ENCODE measurements around the gene COQ9.

The COQ9 gene

GRCh38 chr16:57462209-57462977 lies 15.1 kb downstream of the COQ9 start, which contains the start of gene POLR2C:
TSS of gene POLR2C (plus strand) at chr16:57462679. CDS start at chr16:57462725, 46 bp downstream.
- H3K36me3 ChIP-seq (ENCODE audit: insufficient read depth, low read length): peaks cover 26% of the 10 kb centered on the region; the same call in 1 of the 2 replicates
- peaks cover 32% of the 10 kb centered on the region for H4K20me1 ChIP-seq (ENCODE audit: insufficient read depth, low read length, poor library complexity, severe bottlenecking)
- H2AFZ ChIP-seq (ENCODE audit: low read length): no peak within 1 kb of the TSS
- H3F3A ChIP-seq (ENCODE audit: low read depth): no peaks in the 10 kb centered on the region
- H3K9me2 ChIP-seq (replicated peaks; ENCODE audit: low read depth, low read length): no peaks in the 10 kb centered on the region
- TF ChIP-seq CTCF (conservative IDR thresholded peaks at IDR 0.05; ENCODE audit: low read length): peak; percentile 85
- TF ChIP-seq EZH2phosphoT487 (IDR thresholded peaks at IDR 0.05; ENCODE audit: borderline replicate concordance): no peak
- peak within 1 kb of the TSS; percentile 94 for H3K4me3 ChIP-seq (ENCODE audit: low read length, poor library complexity, severe bottlenecking)
- peaks cover 39% of the 10 kb centered on the region for H3K79me2 ChIP-seq (ENCODE audit: insufficient read depth, low read length)
- H3K9ac ChIP-seq (ENCODE audit: low read depth, low read length, poor library complexity, severe bottlenecking): peak within 1 kb of the TSS; percentile 84
- peaks cover 15% of the 10 kb centered on the region for H3K4me1 ChIP-seq (ENCODE audit: insufficient read depth, low read length, poor library complexity, severe bottlenecking)
- H3K27me3 ChIP-seq (ENCODE audit: insufficient read depth, low read length, poor library complexity, severe bottlenecking): no peaks in the 10 kb centered on the region
- H3K4me2 ChIP-seq (ENCODE audit: low read depth, low read length, poor library complexity, severe bottlenecking): peak within 1 kb of the TSS; percentile 86
- H3K9me3 ChIP-seq (ENCODE audit: insufficient read depth, low read depth, low read length): no peaks in the 10 kb centered on the region

DNA sequence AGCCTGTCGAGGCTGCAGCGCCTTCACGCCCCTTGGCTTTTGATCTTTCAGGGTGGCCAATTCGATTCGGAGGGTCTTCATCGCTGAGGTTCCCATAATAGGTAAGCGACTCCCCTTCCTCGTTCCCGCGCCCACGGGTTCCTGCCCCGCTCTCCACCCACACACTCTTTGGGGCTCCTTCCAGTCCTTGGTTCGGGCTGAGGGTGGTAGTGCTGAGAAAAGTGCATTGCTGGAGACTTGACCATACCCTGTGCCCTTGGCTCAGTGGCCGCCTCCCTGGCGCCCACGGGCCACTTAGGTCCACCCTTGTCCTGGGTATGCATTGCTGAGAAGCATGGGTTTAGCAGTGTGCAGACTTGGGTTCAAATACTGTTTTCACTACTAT lies 15.7 kb downstream of the COQ9 start:
- peak overlapping the region; percentile 86 for H3K4me2 ChIP-seq (ENCODE audit: low read depth, low read length, poor library complexity, severe bottlenecking)
- peaks cover 39% of the 10 kb centered on the region for H3K79me2 ChIP-seq (ENCODE audit: insufficient read depth, low read length)

GRCh38 chr16:57464523-57464922 lies 17.2 kb downstream of the COQ9 start:
- peak overlapping the region; percentile 84 for H3K9ac ChIP-seq (ENCODE audit: low read depth, low read length, poor library complexity, severe bottlenecking)
- H3K4me1 ChIP-seq (ENCODE audit: insufficient read depth, low read length, poor library complexity, severe bottlenecking): peaks cover 15% of the 10 kb centered on the region
- peaks cover 39% of the 10 kb centered on the region for H3K79me2 ChIP-seq (ENCODE audit: insufficient read depth, low read length)
- peak overlapping the region; percentile 24 for H3K4me3 ChIP-seq (ENCODE audit: low read length, poor library complexity, severe bottlenecking)
- no peaks in the 10 kb centered on the region for H3K27me3 ChIP-seq (ENCODE audit: insufficient read depth, low read length, poor library complexity, severe bottlenecking)
- H4K20me1 ChIP-seq (ENCODE audit: insufficient read depth, low read length, poor library complexity, severe bottlenecking): peaks cover 32% of the 10 kb centered on the region
- no peak overlapping the region for H2AFZ ChIP-seq (ENCODE audit: low read length)
- TF ChIP-seq EZH2phosphoT487 (IDR thresholded peaks at IDR 0.05; ENCODE audit: borderline replicate concordance) (no peak), CTCF (conservative IDR thresholded peaks at IDR 0.05; ENCODE audit: low read length) (no peak)
- H3K9me2 ChIP-seq (replicated peaks; ENCODE audit: low read depth, low read length): no peaks in the 10 kb centered on the region
- peak overlapping the region; percentile 86 for H3K4me2 ChIP-seq (ENCODE audit: low read depth, low read length, poor library complexity, severe bottlenecking)
- no peaks in the 10 kb centered on the region for H3K9me3 ChIP-seq (ENCODE audit: insufficient read depth, low read depth, low read length)
- H3K36me3 ChIP-seq (ENCODE audit: insufficient read depth, low read length): peaks cover 31% of the 10 kb centered on the region; the same call in 1 of the 2 replicates
- no peaks in the 10 kb centered on the region for H3F3A ChIP-seq (ENCODE audit: low read depth)

More for the DNA sequence above, 15.7 kb downstream of the COQ9 start:
- Histone ChIP-seq H3K27me3 (ENCODE audit: insufficient read depth, low read length, poor library complexity, severe bottlenecking) (no peaks in the 10 kb centered on the region), H3K9me2 (replicated peaks; ENCODE audit: low read depth, low read length) (no peaks in the 10 kb centered on the region), H3K4me3 (ENCODE audit: low read length, poor library complexity, severe bottlenecking) (peak overlapping the region; percentile 94), H4K20me1 (ENCODE audit: insufficient read depth, low read length, poor library complexity, severe bottlenecking) (peaks cover 32% of the 10 kb centered on the region), H3K9ac (ENCODE audit: low read depth, low read length, poor library complexity, severe bottlenecking) (peak overlapping the region; percentile 84), H3K9me3 (ENCODE audit: insufficient read depth, low read depth, low read length) (no peaks in the 10 kb centered on the region), H3K36me3 (ENCODE audit: insufficient read depth, low read length) (peaks cover 22% of the 10 kb centered on the region; the same call in 1 of the 2 replicates), H2AFZ (ENCODE audit: low read length) (no peak overlapping the region), H3K4me1 (ENCODE audit: insufficient read depth, low read length, poor library complexity, severe bottlenecking) (peaks cover 15% of the 10 kb centered on the region), H3F3A (ENCODE audit: low read depth) (no peaks in the 10 kb centered on the region)
- no peak for TF ChIP-seq CTCF (conservative IDR thresholded peaks at IDR 0.05; ENCODE audit: low read length)
- TF ChIP-seq EZH2phosphoT487 (IDR thresholded peaks at IDR 0.05; ENCODE audit: borderline replicate concordance): no peak
